ENCODE results near the gene SH3GL1. TPM values are rescaled to one million over a fixed set of nuclear protein-coding genes. Genes with fewer than 3 reads are reported as not detected.

The SH3GL1 gene
- polyA plus RNA-seq, 1 donor: 120 TPM

- WGBS (ENCODE audit: insufficient coverage, low lambda C conversion rate): no CpG with 5 or more reads among the region's 32 CpGs
- Histone ChIP-seq H3K27ac (ENCODE audit: low read length) (no peak overlapping the region), H3K9me3 (ENCODE audit: control insufficient read depth, low read depth, low read length) (no peaks in the 10 kb centered on the region), H3K4me1 (ENCODE audit: control insufficient read depth, insufficient read depth, low read length) (peaks cover 4% of the 10 kb centered on the region), H3K4me3 (ENCODE audit: low read length) (no peak overlapping the region), H3K36me3 (ENCODE audit: control insufficient read depth, insufficient read depth, low read length) (peaks cover 90% of the 10 kb centered on the region), H3K27me3 (ENCODE audit: control insufficient read depth, insufficient read depth, low read length) (no peaks in the 10 kb centered on the region)
- no peak for DNase-seq
Measured at GRCh38 chr19:4362101-4362828, 38.1 kb downstream of the SH3GL1 start.

GRCh38 chr19:4361152-4362046 is 38.9 kb downstream of the SH3GL1 start:
- no peak for DNase-seq
- peaks cover 83% of the 10 kb centered on the region for H3K36me3 ChIP-seq (ENCODE audit: control insufficient read depth, insufficient read depth, low read length)
- H3K27me3 ChIP-seq (ENCODE audit: control insufficient read depth, insufficient read depth, low read length): no peaks in the 10 kb centered on the region
- H3K4me3 ChIP-seq (ENCODE audit: low read length): no peak overlapping the region
- H3K9me3 ChIP-seq (ENCODE audit: control insufficient read depth, low read depth, low read length): no peaks in the 10 kb centered on the region
- WGBS (ENCODE audit: insufficient coverage, low lambda C conversion rate): no CpG with 5 or more reads among the region's 50 CpGs
- H3K27ac ChIP-seq (ENCODE audit: low read length): no peak overlapping the region
- peaks cover 4% of the 10 kb centered on the region for H3K4me1 ChIP-seq (ENCODE audit: control insufficient read depth, insufficient read depth, low read length)

GRCh38 chr19:4360641-4361151 is 39.7 kb downstream of the SH3GL1 start:
- no CpG with 5 or more reads among the region's 12 CpGs for WGBS (ENCODE audit: insufficient coverage, low lambda C conversion rate)
- H3K27ac ChIP-seq (ENCODE audit: low read length): peak overlapping the region; percentile 25

GRCh38 chr19:4360081-4360569 is 40.2 kb downstream of the SH3GL1 start:
- Histone ChIP-seq H3K4me1 (ENCODE audit: control insufficient read depth, insufficient read depth, low read length) (peaks cover 4% of the 10 kb centered on the region), H3K27ac (ENCODE audit: low read length) (no peak overlapping the region), H3K27me3 (ENCODE audit: control insufficient read depth, insufficient read depth, low read length) (no peaks in the 10 kb centered on the region), H3K36me3 (ENCODE audit: control insufficient read depth, insufficient read depth, low read length) (peaks cover 71% of the 10 kb centered on the region), H3K4me3 (ENCODE audit: low read length) (no peak overlapping the region), H3K9me3 (ENCODE audit: control insufficient read depth, low read depth, low read length) (no peaks in the 10 kb centered on the region)
- WGBS (ENCODE audit: insufficient coverage, low lambda C conversion rate): no CpG with 5 or more reads among the region's 9 CpGs
- no peak for DNase-seq

More at GRCh38 chr19:4360641-4361151, 39.7 kb downstream of the SH3GL1 start:
- peaks cover 76% of the 10 kb centered on the region for H3K36me3 ChIP-seq (ENCODE audit: control insufficient read depth, insufficient read depth, low read length)
- no peak overlapping the region for H3K4me3 ChIP-seq (ENCODE audit: low read length)
- peaks cover 4% of the 10 kb centered on the region for H3K4me1 ChIP-seq (ENCODE audit: control insufficient read depth, insufficient read depth, low read length)
- DNase-seq: no peak
- H3K9me3 ChIP-seq (ENCODE audit: control insufficient read depth, low read depth, low read length): no peaks in the 10 kb centered on the region
- no peaks in the 10 kb centered on the region for H3K27me3 ChIP-seq (ENCODE audit: control insufficient read depth, insufficient read depth, low read length)

GRCh38 chr19:4359627-4360000 is 40.7 kb downstream of the SH3GL1 start:
- peaks cover 4% of the 10 kb centered on the region for H3K4me1 ChIP-seq (ENCODE audit: control insufficient read depth, insufficient read depth, low read length)
- DNase-seq: no peak
- no CpG with 5 or more reads among the region's 13 CpGs for WGBS (ENCODE audit: insufficient coverage, low lambda C conversion rate)
- no peaks in the 10 kb centered on the region for H3K27me3 ChIP-seq (ENCODE audit: control insufficient read depth, insufficient read depth, low read length)
- peaks cover 68% of the 10 kb centered on the region for H3K36me3 ChIP-seq (ENCODE audit: control insufficient read depth, insufficient read depth, low read length)
- H3K9me3 ChIP-seq (ENCODE audit: control insufficient read depth, low read depth, low read length): no peaks in the 10 kb centered on the region
- H3K4me3 ChIP-seq (ENCODE audit: low read length): no peak overlapping the region
- H3K27ac ChIP-seq (ENCODE audit: low read length): no peak overlapping the region

- WGBS (ENCODE audit: insufficient coverage, low lambda C conversion rate): no CpG with 5 or more reads among the region's 25 CpGs
- Histone ChIP-seq H3K4me3 (ENCODE audit: low read length) (no peak overlapping the region), H3K27ac (ENCODE audit: low read length) (no peak overlapping the region), H3K27me3 (ENCODE audit: control insufficient read depth, insufficient read depth, low read length) (no peaks in the 10 kb centered on the region), H3K4me1 (ENCODE audit: control insufficient read depth, insufficient read depth, low read length) (peaks cover 4% of the 10 kb centered on the region), H3K9me3 (ENCODE audit: control insufficient read depth, low read depth, low read length) (no peaks in the 10 kb centered on the region), H3K36me3 (ENCODE audit: control insufficient read depth, insufficient read depth, low read length) (peaks cover 68% of the 10 kb centered on the region)
- no peak for DNase-seq
Measured at GRCh38 chr19:4358709-4359626, 41.4 kb downstream of the SH3GL1 start.

- no peak overlapping the region for H3K4me3 ChIP-seq (ENCODE audit: low read length)
- no peak overlapping the region for H3K27ac ChIP-seq (ENCODE audit: low read length)
- H3K36me3 ChIP-seq (ENCODE audit: control insufficient read depth, insufficient read depth, low read length): peaks cover 60% of the 10 kb centered on the region
- DNase-seq: no peak
- H3K27me3 ChIP-seq (ENCODE audit: control insufficient read depth, insufficient read depth, low read length): no peaks in the 10 kb centered on the region
- peaks cover 4% of the 10 kb centered on the region for H3K4me1 ChIP-seq (ENCODE audit: control insufficient read depth, insufficient read depth, low read length)
- WGBS (ENCODE audit: insufficient coverage, low lambda C conversion rate): no CpG with 5 or more reads among the region's 16 CpGs
- H3K9me3 ChIP-seq (ENCODE audit: control insufficient read depth, low read depth, low read length): no peaks in the 10 kb centered on the region
Measured at GRCh38 chr19:4357921-4358326, 42.4 kb downstream of the SH3GL1 start.

GRCh38 chr19:4357095-4357797 is 43.1 kb downstream of the SH3GL1 start:
- Histone ChIP-seq H3K4me1 (ENCODE audit: control insufficient read depth, insufficient read depth, low read length) (peaks cover 4% of the 10 kb centered on the region), H3K36me3 (ENCODE audit: control insufficient read depth, insufficient read depth, low read length) (peaks cover 53% of the 10 kb centered on the region), H3K27ac (ENCODE audit: low read length) (no peak overlapping the region), H3K4me3 (ENCODE audit: low read length) (no peak overlapping the region), H3K27me3 (ENCODE audit: control insufficient read depth, insufficient read depth, low read length) (no peaks in the 10 kb centered on the region), H3K9me3 (ENCODE audit: control insufficient read depth, low read depth, low read length) (no peaks in the 10 kb centered on the region)
- no peak for DNase-seq
- WGBS (ENCODE audit: insufficient coverage, low lambda C conversion rate): no CpG with 5 or more reads among the region's 23 CpGs

- Histone ChIP-seq H3K27ac (ENCODE audit: low read length) (no peak overlapping the region), H3K4me1 (ENCODE audit: control insufficient read depth, insufficient read depth, low read length) (no peaks in the 10 kb centered on the region), H3K27me3 (ENCODE audit: control insufficient read depth, insufficient read depth, low read length) (no peaks in the 10 kb centered on the region), H3K9me3 (ENCODE audit: control insufficient read depth, low read depth, low read length) (no peaks in the 10 kb centered on the region), H3K4me3 (ENCODE audit: low read length) (no peak overlapping the region), H3K36me3 (ENCODE audit: control insufficient read depth, insufficient read depth, low read length) (peaks cover 30% of the 10 kb centered on the region)
- DNase-seq: no peak
- no CpG with 5 or more reads among the region's 17 CpGs for WGBS (ENCODE audit: insufficient coverage, low lambda C conversion rate)
Measured at GRCh38 chr19:4354897-4355296, 45.5 kb downstream of the SH3GL1 start.

All from large intestine (tissue), 3 donors.